MM.1S (cell line): Measurements from ENCODE around the gene ACSL4.

Source experiments
- DNase-seq: peaks from one replicate; pipeline ENCODE4 v3.0.0-alpha.2; 2015
- H2AFZ ChIP-seq: fragments of 300-600 bp; sonication (generic); 2 replicates; pipeline ENCODE4 v1.6.0; 2016; ENCODE audit warnings: antibody characterized with exemption, low read length
- H3F3A ChIP-seq: fragments of 300-600 bp; sonication (generic); 2 replicates; pipeline ENCODE4 v1.6.1; 2016; ENCODE audit warnings: mild to moderate bottlenecking, antibody characterized with exemption, low read length, moderate library complexity, mixed read lengths; ENCODE audit not compliant: insufficient read depth
- H3K27ac ChIP-seq: fragments of 300-600 bp; sonication (generic); 2 replicates; pipeline ENCODE4 v1.5.1; 2016; ENCODE audit warnings: mild to moderate bottlenecking, low read length
- H3K27me3 ChIP-seq: fragments of 300-600 bp; sonication (generic); replicated peaks from 2 replicates; pipeline ENCODE4 v1.6.0; 2016; ENCODE audit warnings: low read length; ENCODE audit not compliant: insufficient read depth
- H3K36me3 ChIP-seq: fragments of 300-600 bp; sonication (generic); replicated peaks from 2 replicates; pipeline ENCODE4 v1.6.1; 2016; ENCODE audit warnings: mild to moderate bottlenecking, low read length, mixed read lengths; ENCODE audit not compliant: insufficient read depth
- H3K4me1 ChIP-seq: fragments of 300-600 bp; sonication (generic); 2 replicates; pipeline ENCODE4 v1.6.1; 2016; ENCODE audit warnings: low read length, mixed read lengths
- H3K4me2 ChIP-seq: fragments of 300-600 bp; sonication (generic); 2 replicates; pipeline ENCODE4 v1.6.0; 2016; ENCODE audit warnings: low read depth, low read length
- H3K4me3 ChIP-seq: fragments of 300-600 bp; sonication (generic); 2 replicates; pipeline ENCODE4 v1.5.1; 2016; ENCODE audit warnings: low read length, mixed read lengths
- H3K79me2 ChIP-seq: fragments of 300-600 bp; sonication (generic); 2 replicates; pipeline ENCODE4 v1.6.1; 2016; ENCODE audit warnings: mixed run types, low read length, mixed read lengths
- H3K9ac ChIP-seq: fragments of 300-600 bp; sonication (generic); 2 replicates; pipeline ENCODE4 v1.6.1; 2016; ENCODE audit warnings: low read length, mixed read lengths
- H3K9me2 ChIP-seq: fragments of 300-600 bp; sonication (generic); replicated peaks from 2 replicates; pipeline ENCODE4 v1.6.1; 2016; ENCODE audit warnings: mild to moderate bottlenecking, low read length, mixed read lengths; ENCODE audit not compliant: insufficient read depth
- H3K9me3 ChIP-seq: fragments of 300-600 bp; sonication (generic); replicated peaks from 2 replicates; pipeline ENCODE4 v1.6.1; 2016; ENCODE audit warnings: mild to moderate bottlenecking, low read length, mixed read lengths; ENCODE audit not compliant: insufficient read depth
- H4K20me1 ChIP-seq: fragments of 300-600 bp; sonication (generic); 2 replicates; pipeline ENCODE4 v1.6.1; 2016; ENCODE audit warnings: mild to moderate bottlenecking, low read length, moderate library complexity, mixed read lengths; ENCODE audit not compliant: insufficient read depth
- CTCF ChIP-seq: fragments of 300-600 bp; sonication (generic); IDR thresholded peaks from 2 replicates; pipeline ENCODE4 v1.5.1; 2016; ENCODE audit warnings: antibody characterized with exemption, low read length, mixed read lengths
- EZH2 ChIP-seq: fragments of 300-600 bp; sonication (generic); optimal IDR thresholded peaks from 2 replicates; pipeline ENCODE3; 2017; ENCODE audit warnings: low read depth, mild to moderate bottlenecking, antibody characterized with exemption, low read length, mixed read lengths
- EZH2phosphoT487 ChIP-seq: fragments of 300-600 bp; sonication (generic); IDR thresholded peaks from 2 replicates; pipeline ENCODE4 v1.6.1; 2018; ENCODE audit warnings: antibody characterized with exemption, low read length

Gene ACSL4

GRCh38 chrX:109687903-109688302 lies 45.2 kb downstream of the ACSL4 start:
- Histone ChIP-seq H3F3A (no peaks in the 10 kb centered on the region), H3K4me1 (no peaks in the 10 kb centered on the region), H3K4me3 (no peak overlapping the region), H3K4me2 (no peak overlapping the region), H3K79me2 (no peaks in the 10 kb centered on the region), H2AFZ (no peak overlapping the region), H3K9me2 (no peaks in the 10 kb centered on the region), H4K20me1 (no peaks in the 10 kb centered on the region), H3K9me3 (no peaks in the 10 kb centered on the region), H3K9ac (no peak overlapping the region), H3K36me3 (no peaks in the 10 kb centered on the region), H3K27ac (no peak overlapping the region), H3K27me3 (no peaks in the 10 kb centered on the region)
- TF ChIP-seq EZH2phosphoT487 (no peak), EZH2 (no peak), CTCF (no peak)
- DNase-seq, result no peak

GRCh38 chrX:109685656-109686078 lies 47.4 kb downstream of the ACSL4 start:
- H3K36me3 ChIP-seq, result no peaks in the 10 kb centered on the region
- no peak for DNase-seq
- no peak overlapping the region for H3K4me2 ChIP-seq
- H3K79me2 ChIP-seq, result no peaks in the 10 kb centered on the region
- no peak overlapping the region for H3K9ac ChIP-seq
- H2AFZ ChIP-seq, result no peak overlapping the region
- no peaks in the 10 kb centered on the region for H4K20me1 ChIP-seq
- H3K9me2 ChIP-seq, result no peaks in the 10 kb centered on the region
- H3K27me3 ChIP-seq, result no peaks in the 10 kb centered on the region
- H3K4me1 ChIP-seq, result peaks cover 13% of the 10 kb centered on the region
- no peaks in the 10 kb centered on the region for H3F3A ChIP-seq
- no peaks in the 10 kb centered on the region for H3K9me3 ChIP-seq
- H3K27ac ChIP-seq, result no peak overlapping the region
- TF ChIP-seq EZH2 (no peak), EZH2phosphoT487 (no peak), CTCF (no peak)
- H3K4me3 ChIP-seq, result no peak overlapping the region

DNA sequence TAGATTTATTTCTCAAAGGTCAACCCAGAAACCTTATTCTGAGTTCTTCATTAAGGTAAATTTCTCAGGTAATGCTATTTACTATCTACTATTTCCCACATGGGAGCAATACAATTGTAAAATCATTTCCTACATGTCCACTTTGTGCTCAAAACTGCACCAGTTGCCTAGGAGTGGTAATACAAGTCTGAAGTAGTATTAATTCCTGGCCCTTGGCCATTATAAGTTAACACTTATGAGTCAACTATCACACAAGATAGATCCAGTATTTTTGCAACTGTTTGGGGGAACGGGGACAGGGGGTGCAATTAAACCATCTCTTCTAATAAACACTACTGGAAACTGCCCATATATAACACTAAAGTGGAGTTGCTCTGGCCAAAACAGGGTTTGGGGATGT lies 48.9 kb downstream of the ACSL4 start:
- no peaks in the 10 kb centered on the region for H3K36me3 ChIP-seq
- no peaks in the 10 kb centered on the region for H3K9me2 ChIP-seq
- H4K20me1 ChIP-seq, result no peaks in the 10 kb centered on the region
- no peak overlapping the region for H3K4me2 ChIP-seq
- H3K27me3 ChIP-seq, result no peaks in the 10 kb centered on the region
- no peak overlapping the region for H3K9ac ChIP-seq
- TF ChIP-seq EZH2, result no peak
- TF ChIP-seq CTCF, result no peak
- TF ChIP-seq EZH2phosphoT487, result no peak
- H3K27ac ChIP-seq, result no peak overlapping the region
- no peak overlapping the region for H3K4me3 ChIP-seq
- DNase-seq, result no peak
- no peaks in the 10 kb centered on the region for H3F3A ChIP-seq
- peaks cover 13% of the 10 kb centered on the region for H3K4me1 ChIP-seq
- no peaks in the 10 kb centered on the region for H3K9me3 ChIP-seq
- no peaks in the 10 kb centered on the region for H3K79me2 ChIP-seq
- no peak overlapping the region for H2AFZ ChIP-seq
